ENCODE results near the gene PDE4B.

DNA sequence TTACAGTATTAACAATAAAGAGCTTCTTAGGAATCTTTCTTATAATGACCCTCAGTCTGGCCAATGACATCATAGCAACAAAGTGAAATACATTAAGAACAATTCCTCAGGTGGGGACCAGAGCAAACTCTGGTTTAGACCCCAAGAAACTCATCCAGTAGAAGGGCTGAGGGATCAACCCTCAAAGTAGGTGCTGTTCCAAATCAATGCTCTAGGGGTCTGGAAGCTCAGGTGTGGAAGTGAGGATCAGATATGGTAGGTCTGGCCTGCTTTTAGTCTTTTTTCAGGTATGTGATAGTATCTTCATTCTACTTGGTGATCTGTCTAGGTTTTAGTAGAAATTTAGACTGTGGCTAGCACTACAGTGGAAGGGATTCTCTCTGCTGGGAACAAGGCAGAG, 291.7 kb downstream of the PDE4B start:
- TF ChIP-seq CTCF (IDR thresholded peaks at IDR 0.05) = no peak
- TF ChIP-seq POLR2A (IDR thresholded peaks at IDR 0.05) = no peak

Measured in heart left ventricle (tissue), 13 donors.